Liver (tissue), 3 donors: ENCODE measurements around the gene KCTD16.

Source experiments
- ATF3 ChIP-seq: IDR thresholded peaks from 2 replicates; pipeline ENCODE4 v1.6.1; 2016; ENCODE audit warnings: antibody characterized with exemption
- CTCF ChIP-seq: fragments of 150-350 bp; IDR thresholded peaks from 2 replicates; pipeline ENCODE4 v1.5.1; 2017; ENCODE audit warnings: improper control_type of control experiment, low read depth, low read length; ENCODE audit not compliant: missing input control
- REST ChIP-seq: IDR thresholded peaks from 2 replicates; pipeline ENCODE4 v1.6.1; 2016; ENCODE audit warnings: antibody characterized with exemption, mild to moderate bottlenecking
- SP1 ChIP-seq: IDR thresholded peaks from 2 replicates; pipeline ENCODE4 v1.6.1; 2018; ENCODE audit warnings: antibody characterized with exemption, mild to moderate bottlenecking
- donor health status: healthy.
- donor health status: healthy.

- no peak for TF ChIP-seq REST
- no peak for TF ChIP-seq ATF3
- TF ChIP-seq CTCF: no peak
- TF ChIP-seq SP1: no peak
Observed at GRCh38 chr5:144325532-144325931, 154.9 kb downstream of the KCTD16 start.
